MCF 10A (cell line): ENCODE results near the gene FKBP8. TPM values are rescaled to one million over a fixed set of nuclear protein-coding genes. Genes with fewer than 3 reads are reported as not detected.

Experiments
- BruUV-seq: library from RNA; stranded (reverse); fragments of 400-500 nt; replicated peaks from 2 replicates; lab custom pipeline; 2021; lab: Mats Ljungman, UMichigan
- CTCF ChIA-PET: fragments of 300-600 bp; sonication (Branson Sonifier 250); formaldehyde crosslinking; extraction: SDS; loops from one replicate; lab custom pipeline; 2021; ENCODE audit warnings: antibody characterized with exemption, inconsistent platforms; lab: Yijun Ruan, JAX
- POLR2A ChIA-PET: fragments of 300-600, 350-650 bp; sonication (Branson Sonifier 250); formaldehyde crosslinking; extraction: SDS; loops from one replicate; lab custom pipeline; 2020; ENCODE audit warnings: antibody characterized with exemption, inconsistent platforms; lab: Yijun Ruan, JAX
- DNase-seq: peaks from one replicate; pipeline ENCODE4 v3.0.0-alpha.2; 2018; ENCODE audit not compliant: unreplicated experiment
- H3K27ac Mint-ChIP-seq: one replicate; pipeline ENCODE4 v1.8.0; 2022; ENCODE audit warnings: mild to moderate bottlenecking, low read depth, mixed read lengths; ENCODE audit not compliant: unreplicated experiment
- H3K27me3 Mint-ChIP-seq: one replicate; pipeline ENCODE4 v1.8.0; 2022; ENCODE audit warnings: mixed read lengths; ENCODE audit not compliant: insufficient read depth, unreplicated experiment
- H3K36me3 Mint-ChIP-seq: one replicate; pipeline ENCODE4 v1.8.0; 2022; ENCODE audit warnings: mild to moderate bottlenecking, moderate library complexity, mixed read lengths; ENCODE audit not compliant: insufficient read depth, unreplicated experiment
- H3K4me1 Mint-ChIP-seq: one replicate; pipeline ENCODE4 v1.8.0; 2022; ENCODE audit warnings: mixed read lengths; ENCODE audit not compliant: insufficient read depth, unreplicated experiment
- H3K4me3 Mint-ChIP-seq: one replicate; pipeline ENCODE4 v1.8.0; 2022; ENCODE audit warnings: mild to moderate bottlenecking, moderate library complexity, mixed read lengths; ENCODE audit not compliant: unreplicated experiment
- H3K9me3 Mint-ChIP-seq: one replicate; pipeline ENCODE4 v1.8.0; 2022; ENCODE audit warnings: mixed read lengths; ENCODE audit not compliant: unreplicated experiment
- CTCF ChIP-seq: fragments of 200-600 bp; IDR thresholded peaks from one replicate; pipeline ENCODE4 v1.8.0; 2022; ENCODE audit warnings: antibody characterized with exemption, mild to moderate bottlenecking; ENCODE audit not compliant: unreplicated experiment
- intact Hi-C: fragments of 100-400 bp; cut with micrococcal nuclease; formaldehyde crosslinking; loops from 2 replicates; pipeline ENCODE4 v1.14.1; 2022
- total RNA-seq: library from RNA; stranded (reverse); gene quantifications from 2 replicates; pipeline ENCODE4 v1.2.3, GENCODE V29; 2022

FKBP8 gene
- total RNA-seq, 1 experiment from 2014 or later = 154 TPM

- intact Hi-C loops = no loop called here
- peak overlapping the region; percentile 53 for H3K4me3 Mint-ChIP-seq
- DNase-seq = peak; percentile 86
- POLR2A ChIA-PET = interaction anchor here (0.6 to 4.0 kb wide), 23 partner anchors 10 to 1584 kb away, joined by 3 to 71 read pairs (median 4); partner anchors contain the start of genes COPE, DDX49, ELL and GDF15
- H3K36me3 Mint-ChIP-seq = peaks cover 6% of the 10 kb centered on the region
- CTCF ChIA-PET = interaction anchor here (0.5 to 2.0 kb wide), 11 partner anchors 8 to 535 kb away, joined by 3 to 17 read pairs (median 4); partner anchors contain the start of genes ELL and REX1BD
- H3K4me1 Mint-ChIP-seq = peaks cover 22% of the 10 kb centered on the region
- no TSS peak for BruUV-seq
- TF ChIP-seq CTCF = peak; percentile 10
- H3K27me3 Mint-ChIP-seq = no peaks in the 10 kb centered on the region
- no peaks in the 10 kb centered on the region for H3K9me3 Mint-ChIP-seq
- H3K27ac Mint-ChIP-seq = peak overlapping the region; percentile 67
These were observed 47.0 kb downstream of the FKBP8 start for GRCh38 chr19:18496167-18496979.

- peaks cover 17% of the 10 kb centered on the region for H3K4me1 Mint-ChIP-seq
- TF ChIP-seq CTCF = no peak
- no peak overlapping the region for H3K4me3 Mint-ChIP-seq
- DNase-seq = no peak
- H3K27ac Mint-ChIP-seq = peak overlapping the region; percentile 67
- CTCF ChIA-PET = interaction anchor here (0.6 to 2.0 kb wide), 8 partner anchors 11 to 682 kb away, joined by 3 to 17 read pairs (median 4); partner anchors contain the start of genes ELL, REX1BD and UBA52
- POLR2A ChIA-PET = interaction anchor here (0.7 to 4.0 kb wide), 9 partner anchors 9 to 172 kb away, joined by 3 to 71 read pairs (median 8); partner anchors contain the start of genes ELL, LSM4, REX1BD and UBA52
- intact Hi-C loops = no loop called here
- no peaks in the 10 kb centered on the region for H3K9me3 Mint-ChIP-seq
- H3K27me3 Mint-ChIP-seq = no peaks in the 10 kb centered on the region
- no peaks in the 10 kb centered on the region for H3K36me3 Mint-ChIP-seq
- BruUV-seq = no TSS peak
These were observed 48.0 kb downstream of the FKBP8 start for GRCh38 chr19:18495204-18495911.

DNA sequence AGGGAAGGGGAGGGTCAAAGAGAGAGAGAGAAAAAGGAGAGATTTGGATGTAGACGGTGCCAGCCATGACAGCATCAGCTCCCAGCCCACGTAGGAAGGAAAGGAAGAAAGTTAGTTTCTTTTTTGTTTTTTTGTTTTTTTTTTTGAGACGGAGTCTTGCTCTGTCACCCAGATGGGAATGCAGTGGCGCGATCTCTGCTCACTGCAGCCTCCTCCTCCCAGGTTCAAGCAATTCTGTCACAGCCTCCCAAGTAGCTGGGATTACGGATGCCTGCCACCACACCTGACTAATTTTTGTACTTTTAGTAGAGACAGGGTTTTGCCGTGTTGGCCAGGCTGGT, 49.1 kb downstream of the FKBP8 start:
- H3K4me3 Mint-ChIP-seq = no peak overlapping the region
- no peaks in the 10 kb centered on the region for H3K36me3 Mint-ChIP-seq
- TF ChIP-seq CTCF = no peak
- H3K4me1 Mint-ChIP-seq = peaks cover 23% of the 10 kb centered on the region
- H3K27me3 Mint-ChIP-seq = no peaks in the 10 kb centered on the region
- ChIA-PET POLR2A (no interaction called here), CTCF (interaction anchor here (0.8 to 1.6 kb wide), 3 partner anchors 13 to 77 kb away, joined by 3 to 4 read pairs (median 4); partner anchors contain the start of gene UBA52)
- DNase-seq = no peak
- no TSS peak for BruUV-seq
- H3K27ac Mint-ChIP-seq = no peak overlapping the region
- H3K9me3 Mint-ChIP-seq = no peaks in the 10 kb centered on the region
- intact Hi-C loops = no loop called here
